CD4-positive, alpha-beta T cell treated with Interleukin-2 at 100 ng/mL for 4 hours (primary cell): Measurements from ENCODE around the gene ZFP36L2.

Source experiments
- DNase-seq: peaks from one replicate; pipeline ENCODE4 v3.0.0-alpha.2; 2020; ENCODE audit warnings: low spot score

Gene ZFP36L2

GRCh38 chr2:43223521-43224001 lies 2.8 kb downstream of the ZFP36L2 start:
- peak; percentile 24 for DNase-seq

GRCh38 chr2:43222475-43223309 lies 3.7 kb downstream of the ZFP36L2 start:
- DNase-seq: peak; percentile 32

DNA sequence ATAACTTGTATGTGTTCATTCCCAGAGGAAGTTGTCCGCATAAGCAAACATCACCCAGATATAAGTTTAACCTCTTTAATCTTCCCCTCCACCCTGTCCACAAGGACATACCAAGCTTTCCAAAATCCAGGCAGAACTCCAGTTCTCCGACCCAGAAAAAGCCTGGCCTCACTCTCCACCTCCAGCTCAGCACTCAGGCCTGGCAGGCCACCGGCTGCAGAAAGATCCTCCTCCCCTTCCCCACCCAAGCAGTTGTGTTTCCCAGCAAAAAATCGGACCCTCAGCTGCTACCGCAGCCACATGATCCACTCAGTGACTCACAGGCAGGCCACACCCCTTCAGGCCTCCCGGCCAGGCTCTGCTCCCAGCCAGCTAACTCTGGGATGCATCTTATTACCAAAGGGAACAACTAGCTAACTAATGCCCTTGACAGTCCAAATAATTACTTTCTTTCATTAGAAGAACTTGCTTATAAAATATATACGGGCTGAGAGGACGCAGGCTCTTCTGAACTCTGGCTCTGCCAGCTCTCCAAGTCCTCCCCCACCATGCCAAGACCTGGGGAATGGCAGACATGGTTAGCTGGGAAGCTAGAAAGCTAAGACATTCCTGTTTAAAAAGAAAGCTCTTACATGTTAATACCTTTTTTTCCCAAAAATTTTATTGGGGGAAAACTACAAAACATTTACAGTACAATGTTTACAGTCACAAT lies 4.5 kb downstream of the ZFP36L2 start:
- DNase-seq: peak; percentile 70

DNA sequence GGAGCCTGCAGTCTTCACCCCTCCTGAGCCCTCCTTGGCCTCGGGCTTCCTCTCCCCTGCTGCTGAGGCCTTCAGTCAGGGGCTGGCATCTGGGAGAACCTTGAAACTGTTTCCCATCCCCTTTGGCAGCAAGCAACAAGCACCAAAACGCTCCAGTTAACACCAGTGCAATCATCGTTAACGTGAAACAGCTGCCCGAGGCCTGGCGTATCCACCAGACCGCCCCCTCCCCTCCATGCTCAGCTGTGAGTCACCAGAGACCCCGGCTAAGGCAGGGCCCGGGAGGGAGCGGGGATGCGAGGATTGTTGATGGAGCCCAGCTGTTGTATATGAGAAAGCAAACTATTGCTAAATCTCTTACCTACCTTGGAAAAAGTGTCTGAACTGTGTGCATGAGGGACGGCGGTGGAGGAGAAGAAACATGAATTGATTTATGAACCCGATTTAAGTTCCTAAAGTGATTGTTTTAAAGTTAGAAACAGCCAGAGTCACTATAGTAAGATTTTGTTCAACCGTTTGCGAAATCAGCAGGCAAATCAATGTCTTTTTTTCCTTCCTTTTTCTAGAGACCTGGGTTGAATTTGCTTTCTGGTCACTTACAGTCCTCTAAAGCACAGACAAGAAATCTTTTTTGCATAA lies 5.2 kb downstream of the ZFP36L2 start:
- DNase-seq: peak; percentile 51

DNA sequence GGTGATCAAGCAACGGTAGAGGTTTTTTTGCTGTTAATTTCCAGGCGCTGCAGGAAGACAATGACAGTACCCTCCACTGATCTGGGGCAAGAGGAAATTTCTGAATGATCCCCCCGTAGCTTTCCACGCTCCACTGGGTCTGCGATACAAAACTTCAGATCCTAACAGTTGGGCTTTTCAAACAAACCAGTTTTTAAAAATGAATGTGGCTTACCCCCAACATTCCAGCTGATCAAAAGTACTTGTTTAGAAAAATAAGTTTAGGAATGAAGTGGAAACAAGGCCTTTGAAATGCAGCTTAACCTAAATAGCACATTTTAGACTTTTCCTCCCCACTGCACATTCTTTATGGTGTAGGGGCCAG lies 5.7 kb downstream of the ZFP36L2 start:
- DNase-seq: no peak

GRCh38 chr2:43220229-43220751 lies 6.1 kb downstream of the ZFP36L2 start:
- DNase-seq: peak; percentile 51

- DNase-seq: peak; percentile 82
Observed at GRCh38 chr2:43219383-43220228, 6.8 kb downstream of the ZFP36L2 start.

DNA sequence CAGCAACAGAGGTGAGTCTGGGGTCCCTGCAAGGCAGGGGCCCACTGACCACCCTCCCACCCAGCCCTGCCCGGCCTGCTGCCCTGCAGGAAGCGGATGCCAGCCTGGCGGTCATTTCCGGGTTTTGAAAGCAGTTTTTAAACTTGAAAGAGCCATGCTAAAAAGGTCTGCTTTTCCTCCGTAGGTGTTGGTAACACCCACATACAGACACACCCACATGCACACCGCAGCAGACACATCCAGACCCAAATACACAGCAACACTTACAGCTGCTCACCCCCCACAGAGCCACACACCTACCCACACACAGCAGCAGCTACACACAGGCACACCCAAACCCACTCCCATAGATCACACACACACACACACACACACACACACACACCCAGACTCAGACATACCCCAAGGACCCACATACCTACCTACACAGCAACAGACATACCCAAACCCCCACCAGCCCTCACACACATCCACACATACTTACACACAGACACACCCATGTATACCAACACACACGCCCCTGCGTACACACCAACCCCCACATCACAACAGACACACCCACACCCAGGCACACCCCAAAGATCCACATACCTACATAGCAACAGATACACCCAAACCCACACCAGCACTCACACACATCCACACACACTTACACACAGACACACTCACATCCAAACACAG lies 7.6 kb downstream of the ZFP36L2 start:
- DNase-seq: peak; percentile 91

GRCh38 chr2:43218155-43218701 lies 8.2 kb downstream of the ZFP36L2 start:
- DNase-seq: no peak

DNA sequence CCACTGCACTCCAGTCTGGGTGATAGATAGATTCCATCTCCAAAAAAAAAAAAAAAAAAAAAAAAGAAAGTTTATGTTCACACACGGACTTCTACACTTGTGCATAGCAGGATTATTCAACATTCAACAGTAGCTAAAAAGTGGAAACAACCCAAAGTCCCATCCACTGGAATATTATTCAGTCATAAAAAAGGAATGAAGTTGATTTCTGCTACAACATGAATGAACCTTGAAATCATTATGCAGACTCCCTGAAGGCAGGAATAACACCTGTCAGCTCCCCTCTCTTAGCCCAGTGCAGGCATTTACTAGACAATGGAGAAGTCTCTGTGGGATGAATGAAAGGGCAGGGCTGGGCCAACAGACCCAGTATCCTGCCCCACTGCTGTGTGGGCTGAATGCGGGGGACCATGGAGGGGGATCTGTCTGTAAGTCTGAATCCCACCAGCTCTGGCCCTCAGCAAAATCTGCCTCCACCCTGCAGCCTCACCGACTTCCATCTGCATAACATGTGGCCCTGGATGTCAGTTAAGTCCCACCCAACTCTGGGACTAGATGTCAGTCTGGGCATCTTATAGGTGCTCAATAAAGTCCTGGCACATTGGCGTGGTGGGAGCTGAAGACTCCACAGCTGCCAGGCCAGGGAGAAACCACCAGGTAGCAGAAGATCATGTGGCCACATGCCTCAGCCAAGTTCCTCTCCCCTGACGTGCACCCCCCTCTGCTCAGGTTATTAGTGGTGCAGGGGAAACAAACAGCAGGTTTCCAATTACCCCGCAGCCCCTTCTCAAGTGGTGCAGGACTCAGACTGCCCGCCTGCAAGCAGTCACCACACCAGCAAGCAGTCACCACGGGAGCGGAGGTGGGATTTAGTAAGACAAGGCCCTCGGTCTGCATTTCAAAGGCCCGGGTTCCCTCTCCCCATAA lies 8.9 kb downstream of the ZFP36L2 start:
- no peak for DNase-seq

DNA sequence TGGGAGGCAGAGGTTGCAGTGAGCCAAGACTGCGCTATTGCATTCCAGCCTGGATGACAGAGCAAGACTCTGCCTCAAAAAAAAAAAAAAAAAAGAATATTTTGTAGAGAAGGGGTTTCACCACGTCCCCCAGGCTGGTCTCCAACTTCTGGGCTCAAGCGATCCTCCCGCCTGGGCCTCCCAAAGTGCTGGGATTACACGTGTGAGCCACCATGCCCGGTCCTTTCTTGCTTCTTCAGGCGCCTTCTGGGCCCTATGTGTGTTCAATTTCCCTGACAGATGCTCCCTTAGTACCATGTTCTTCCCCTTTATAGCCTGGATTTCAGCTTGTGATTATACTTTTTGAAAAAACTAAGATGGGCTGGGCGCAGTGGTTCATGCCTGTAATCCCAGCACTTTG lies 9.8 kb downstream of the ZFP36L2 start:
- DNase-seq: no peak

GRCh38 chr2:43215673-43216255 lies 10.6 kb downstream of the ZFP36L2 start:
- DNase-seq: no peak

DNA sequence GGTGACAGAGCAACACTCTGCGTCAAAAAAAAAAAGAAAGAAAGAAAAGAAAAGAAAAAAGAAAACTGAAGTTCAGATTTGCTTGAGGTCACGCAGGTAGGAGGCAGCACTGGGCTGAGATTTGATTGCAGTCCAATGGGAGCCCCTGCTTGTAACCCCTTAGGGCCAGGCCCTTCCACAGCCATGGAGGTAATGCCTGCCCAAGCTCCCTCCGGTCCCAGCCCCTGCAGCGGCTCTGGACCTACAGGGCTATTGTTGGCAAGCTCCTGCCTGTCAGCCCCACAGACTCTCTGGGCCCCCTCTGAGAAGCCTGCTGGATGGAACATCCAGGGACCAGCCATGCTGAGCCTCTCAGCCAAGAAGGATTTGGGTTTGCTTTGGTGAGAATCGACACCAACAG lies 12.2 kb downstream of the ZFP36L2 start:
- DNase-seq: no peak

DNA sequence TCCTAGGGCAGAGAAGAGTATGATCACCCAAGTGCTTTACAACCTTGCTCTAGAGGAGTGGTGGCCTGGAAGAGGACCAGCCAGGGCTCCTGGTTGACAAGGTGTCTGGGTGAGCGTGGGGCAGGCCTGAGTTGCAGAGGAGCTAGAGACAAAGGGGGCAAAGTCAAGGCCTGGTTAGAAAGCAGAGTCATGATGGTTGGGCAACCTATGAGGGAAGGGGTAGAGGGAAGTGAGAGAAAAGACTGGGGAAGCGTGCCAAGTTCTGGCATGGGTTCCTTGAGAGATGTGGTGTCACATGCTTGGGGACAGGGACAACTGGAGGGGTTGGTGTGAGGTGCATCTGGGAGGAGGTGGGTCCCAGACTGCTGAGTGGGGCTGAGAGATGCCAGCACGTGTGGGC lies 13.5 kb downstream of the ZFP36L2 start:
- DNase-seq: no peak

GRCh38 chr2:43212216-43212835 lies 14.1 kb downstream of the ZFP36L2 start:
- no peak for DNase-seq

DNA sequence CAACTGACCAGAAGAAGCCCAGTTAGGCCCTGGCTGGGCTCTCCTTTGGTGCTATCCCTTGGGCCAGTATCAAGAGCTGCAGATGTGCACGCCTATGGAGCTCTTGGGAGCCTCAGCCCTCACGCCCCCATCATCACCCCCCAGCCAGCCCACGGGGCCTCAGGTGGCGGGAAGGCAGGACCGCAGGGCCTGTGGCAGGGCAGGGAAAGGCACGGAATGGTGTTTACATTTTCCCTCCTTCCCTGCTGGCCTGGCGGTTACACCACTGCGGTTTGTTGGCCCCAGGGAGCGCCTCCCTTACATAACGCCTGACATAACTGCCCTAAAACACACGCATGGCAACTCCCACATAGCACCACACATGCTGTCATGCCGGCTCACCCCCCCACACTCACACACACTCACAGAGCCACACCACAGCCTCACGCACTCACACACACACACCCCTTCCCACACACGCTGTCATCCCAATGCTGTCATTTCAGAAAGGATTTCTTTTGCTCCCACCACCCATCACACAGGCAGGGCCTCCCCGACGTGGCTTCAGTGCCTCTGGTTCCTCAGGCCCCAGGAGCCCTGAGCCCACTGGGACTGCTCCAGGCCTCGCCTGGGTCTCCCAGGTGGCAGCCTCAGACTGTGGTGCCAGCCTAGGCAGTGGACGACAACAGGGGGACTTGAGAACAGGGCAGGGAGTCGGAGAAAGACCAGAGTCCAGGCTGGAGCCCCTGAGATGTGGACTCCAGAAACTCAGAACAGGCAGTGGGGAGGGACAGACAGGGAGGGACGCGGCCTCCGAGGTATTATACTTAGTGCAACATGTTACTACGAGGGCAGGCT lies 15.7 kb downstream of the ZFP36L2 start:
- no peak for DNase-seq

- DNase-seq: no peak
Observed at GRCh38 chr2:43210125-43210466, 16.3 kb downstream of the ZFP36L2 start.

- DNase-seq: no peak
Observed at GRCh38 chr2:43209204-43209717, 17.1 kb downstream of the ZFP36L2 start.
